ENCODE measurements around the gene TXK. TPM values are rescaled to one million over a fixed set of nuclear protein-coding genes. Genes with fewer than 3 reads are reported as not detected.

Gene TXK
- total RNA-seq, 2 donors from 2014 or later = 2.7 to 2.8 TPM

DNA sequence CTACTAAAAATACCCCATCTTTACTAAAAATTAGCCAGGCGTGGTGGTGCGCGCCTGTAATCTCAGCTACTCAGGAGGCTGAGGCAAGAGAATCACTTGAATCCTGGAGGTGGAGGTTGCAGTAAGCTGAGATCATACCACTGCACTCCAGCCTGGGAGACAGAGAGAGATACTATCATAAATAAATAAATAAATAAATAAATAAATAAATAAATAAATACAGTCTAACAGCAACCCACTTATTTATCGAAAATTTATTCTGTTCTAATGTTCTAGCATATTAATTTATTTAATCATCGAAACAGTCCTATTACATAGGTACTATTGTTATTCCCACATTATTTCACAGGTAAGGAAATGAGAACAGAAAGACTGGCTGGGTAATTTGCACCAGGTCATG is 18.2 kb upstream of the TXK start:
- no peak for ATAC-seq (ENCODE audit: insufficient number of reproducible peaks, low FRiP score, low read depth)
- Histone ChIP-seq H3K9me3 (peaks cover 10% of the 10 kb centered on the region), H3K4me1 (ENCODE audit: control insufficient read depth in 1 of 2, low read depth in 2 of 2) (no peaks in the 10 kb centered on the region), H3K27ac (no peak overlapping the region), H3K4me3 (no peak overlapping the region), H3K27me3 (replicated peaks; ENCODE audit: insufficient read depth) (no peaks in the 10 kb centered on the region), H3K36me3 (peaks cover 7% of the 10 kb centered on the region)
- DNase-seq (ENCODE audit: low spot score) = no peak
- TF ChIP-seq, protein P1, sequence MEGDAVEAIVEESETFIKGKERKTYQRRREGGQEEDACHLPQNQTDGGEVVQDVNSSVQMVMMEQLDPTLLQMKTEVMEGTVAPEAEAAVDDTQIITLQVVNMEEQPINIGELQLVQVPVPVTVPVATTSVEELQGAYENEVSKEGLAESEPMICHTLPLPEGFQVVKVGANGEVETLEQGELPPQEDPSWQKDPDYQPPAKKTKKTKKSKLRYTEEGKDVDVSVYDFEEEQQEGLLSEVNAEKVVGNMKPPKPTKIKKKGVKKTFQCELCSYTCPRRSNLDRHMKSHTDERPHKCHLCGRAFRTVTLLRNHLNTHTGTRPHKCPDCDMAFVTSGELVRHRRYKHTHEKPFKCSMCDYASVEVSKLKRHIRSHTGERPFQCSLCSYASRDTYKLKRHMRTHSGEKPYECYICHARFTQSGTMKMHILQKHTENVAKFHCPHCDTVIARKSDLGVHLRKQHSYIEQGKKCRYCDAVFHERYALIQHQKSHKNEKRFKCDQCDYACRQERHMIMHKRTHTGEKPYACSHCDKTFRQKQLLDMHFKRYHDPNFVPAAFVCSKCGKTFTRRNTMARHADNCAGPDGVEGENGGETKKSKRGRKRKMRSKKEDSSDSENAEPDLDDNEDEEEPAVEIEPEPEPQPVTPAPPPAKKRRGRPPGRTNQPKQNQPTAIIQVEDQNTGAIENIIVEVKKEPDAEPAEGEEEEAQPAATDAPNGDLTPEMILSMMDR (IDR thresholded peaks at IDR 0.05) = no peak

DNA sequence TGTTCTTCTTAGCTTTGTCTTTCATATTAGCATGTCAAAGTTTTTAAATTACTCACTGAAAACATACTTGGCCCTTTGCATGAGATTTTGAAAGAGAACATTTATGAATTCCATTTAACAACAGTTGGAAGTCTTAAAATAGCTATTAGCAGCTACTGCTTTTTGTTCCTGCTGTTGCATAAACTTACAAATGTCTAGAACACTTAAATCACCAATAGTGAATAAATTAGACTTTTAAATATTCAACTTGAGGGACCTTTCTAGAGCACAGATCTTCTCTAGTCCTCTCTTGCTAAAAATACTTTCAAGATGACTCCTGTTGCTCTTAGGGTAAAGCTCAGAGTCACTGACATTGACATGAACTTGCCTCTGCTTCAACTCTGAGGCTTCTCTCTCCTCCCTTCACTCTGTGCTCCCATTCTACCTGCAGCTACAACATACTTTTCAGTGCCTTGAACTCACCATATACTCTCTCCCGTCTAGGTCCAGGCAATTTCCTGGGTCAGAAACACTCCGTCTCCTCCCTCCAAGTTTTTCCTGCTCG is 15.8 kb upstream of the TXK start:
- Histone ChIP-seq H3K27ac (no peak overlapping the region), H3K27me3 (replicated peaks; ENCODE audit: insufficient read depth) (no peaks in the 10 kb centered on the region), H3K4me3 (no peak overlapping the region), H3K36me3 (peaks cover 3% of the 10 kb centered on the region), H3K4me1 (ENCODE audit: control insufficient read depth in 1 of 2, low read depth in 2 of 2) (no peaks in the 10 kb centered on the region), H3K9me3 (peaks cover 5% of the 10 kb centered on the region)
- TF ChIP-seq, protein P1 (IDR thresholded peaks at IDR 0.05) = no peak
- ATAC-seq (ENCODE audit: insufficient number of reproducible peaks, low FRiP score, low read depth) = no peak
- DNase-seq (ENCODE audit: low spot score) = no peak

DNA sequence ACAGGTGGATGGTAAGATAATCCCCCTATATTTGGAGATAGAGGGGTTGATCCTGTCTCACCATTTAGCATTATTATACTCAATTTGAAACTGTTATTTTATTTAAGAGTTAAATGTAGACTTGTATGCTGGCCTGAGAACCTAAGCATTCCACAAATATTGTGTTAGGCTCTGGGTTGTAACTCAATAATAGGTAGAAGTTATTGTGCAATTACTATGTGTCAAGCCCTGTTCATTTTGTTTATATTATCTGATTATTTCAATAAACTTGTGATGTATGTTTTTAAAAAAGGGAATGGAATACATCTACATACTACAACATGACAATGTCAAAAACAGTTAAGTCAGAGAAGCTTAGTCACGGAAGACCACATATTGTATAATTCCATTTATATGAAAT is 13.6 kb upstream of the TXK start:
- Histone ChIP-seq H3K27me3 (replicated peaks; ENCODE audit: insufficient read depth) (no peaks in the 10 kb centered on the region), H3K4me1 (ENCODE audit: control insufficient read depth in 1 of 2, low read depth in 2 of 2) (no peaks in the 10 kb centered on the region), H3K36me3 (no peaks in the 10 kb centered on the region), H3K27ac (no peak overlapping the region), H3K4me3 (no peak overlapping the region), H3K9me3 (no peaks in the 10 kb centered on the region)
- ATAC-seq (ENCODE audit: insufficient number of reproducible peaks, low FRiP score, low read depth) (no peak), DNase-seq (ENCODE audit: low spot score) (no peak)
- TF ChIP-seq, protein P1 (IDR thresholded peaks at IDR 0.05) = no peak

DNA sequence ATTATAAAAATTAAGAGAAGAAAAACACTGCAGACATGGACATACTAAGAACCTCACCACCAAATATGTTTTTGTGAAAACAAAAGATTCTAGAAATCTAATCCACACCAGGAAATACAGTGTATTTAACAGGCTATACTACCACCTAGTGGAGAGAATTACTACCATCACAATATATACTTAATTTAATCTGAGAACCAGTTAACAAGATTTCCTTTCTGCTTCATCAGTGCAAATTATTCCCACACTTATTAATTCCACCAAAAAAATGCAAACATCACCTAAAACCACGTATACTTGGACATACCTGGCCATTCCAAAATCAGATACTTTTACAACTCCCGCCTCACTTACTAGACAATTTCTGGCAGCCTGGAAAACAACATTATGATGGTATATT is 7.0 kb upstream of the TXK start:
- peaks cover 3% of the 10 kb centered on the region for H3K36me3 ChIP-seq
- no peak overlapping the region for H3K27ac ChIP-seq
- ATAC-seq (ENCODE audit: insufficient number of reproducible peaks, low FRiP score, low read depth) (peak; percentile 64), DNase-seq (ENCODE audit: low spot score) (no peak)
- no peaks in the 10 kb centered on the region for H3K4me1 ChIP-seq (ENCODE audit: control insufficient read depth in 1 of 2, low read depth in 2 of 2)
- no peaks in the 10 kb centered on the region for H3K27me3 ChIP-seq (replicated peaks; ENCODE audit: insufficient read depth)
- TF ChIP-seq, protein P1 (IDR thresholded peaks at IDR 0.05) = peak; percentile 52
- H3K9me3 ChIP-seq = no peaks in the 10 kb centered on the region
- no peak overlapping the region for H3K4me3 ChIP-seq

DNA sequence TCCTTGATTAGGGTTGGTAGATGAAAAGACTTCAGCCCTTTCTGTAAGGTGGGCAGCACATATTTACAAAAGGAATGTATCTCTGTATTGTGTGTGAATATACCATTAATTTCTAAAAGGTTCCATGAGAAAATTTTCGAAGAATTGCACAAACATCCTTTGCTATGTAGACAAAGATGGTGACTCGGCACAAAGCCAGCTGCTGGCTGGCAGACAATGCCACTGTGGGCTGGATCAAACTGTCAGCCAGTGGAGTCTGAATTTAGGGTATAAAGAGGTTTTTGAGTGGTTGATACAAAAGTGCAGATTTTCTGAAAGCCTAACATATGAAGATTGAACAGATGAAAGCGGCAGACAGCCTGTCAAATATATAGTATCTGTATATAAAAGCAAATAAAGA is 5.6 kb upstream of the TXK start:
- TF ChIP-seq, protein P1 (IDR thresholded peaks at IDR 0.05) = no peak
- DNase-seq (ENCODE audit: low spot score) = no peak
- Histone ChIP-seq H3K36me3 (peaks cover 4% of the 10 kb centered on the region), H3K9me3 (no peaks in the 10 kb centered on the region), H3K4me3 (no peak overlapping the region), H3K27ac (no peak overlapping the region), H3K27me3 (replicated peaks; ENCODE audit: insufficient read depth) (no peaks in the 10 kb centered on the region), H3K4me1 (ENCODE audit: control insufficient read depth in 1 of 2, low read depth in 2 of 2) (no peaks in the 10 kb centered on the region)
- ATAC-seq (ENCODE audit: insufficient number of reproducible peaks, low FRiP score, low read depth) = no peak
